ENCODE results near the gene CWC25.
A peak's percentile ranks its signal among the peaks of the same experiment; 100 is the strongest.

CWC25 gene

GRCh38 chr17:38824899-38825761 lies at the start of gene CWC25:
Gene CWC25, minus strand, starts transcription at chr17:38825321. Its CDS starts 138 bp downstream, at chr17:38825183.
- peak; percentile 96 for DNase-seq

- DNase-seq, result no peak
Observed at GRCh38 chr17:38873640-38874380, 48.7 kb upstream of the CWC25 start.

GRCh38 chr17:38872671-38873385 lies 47.7 kb upstream of the CWC25 start:
- no peak for DNase-seq

GRCh38 chr17:38872027-38872511 lies 46.9 kb upstream of the CWC25 start:
- no peak for DNase-seq

- DNase-seq, result peak; percentile 77
Observed at GRCh38 chr17:38871247-38872015, 46.3 kb upstream of the CWC25 start.

- peak; percentile 71 for DNase-seq
Observed at GRCh38 chr17:38870259-38871165, 45.4 kb upstream of the CWC25 start.

- DNase-seq, result peak; percentile 93
Observed at GRCh38 chr17:38869526-38870258, 44.6 kb upstream of the CWC25 start, which contains the start of gene LASP1. Gene LASP1, plus strand, starts transcription at chr17:38870058. Its CDS starts 132 bp downstream, at chr17:38870190.

GRCh38 chr17:38868817-38869525 lies 43.9 kb upstream of the CWC25 start:
- DNase-seq, result peak; percentile 90

- DNase-seq, result peak; percentile 82
Observed at GRCh38 chr17:38867968-38868816, 43.1 kb upstream of the CWC25 start.

GRCh38 chr17:38867179-38867967 lies 42.3 kb upstream of the CWC25 start:
- peak; percentile 82 for DNase-seq

GRCh38 chr17:38864636-38865398 lies 39.7 kb upstream of the CWC25 start:
- peak; percentile 72 for DNase-seq

- DNase-seq, result peak; percentile 68
Observed at GRCh38 chr17:38861399-38861843, 36.3 kb upstream of the CWC25 start.

GRCh38 chr17:38857271-38857670 lies 32.1 kb upstream of the CWC25 start:
- DNase-seq, result no peak

GRCh38 chr17:38855101-38855714 lies 30.1 kb upstream of the CWC25 start:
- peak; percentile 92 for DNase-seq

GRCh38 chr17:38853292-38854219 lies 28.4 kb upstream of the CWC25 start, which contains the start of gene RPL23:
Gene RPL23, minus strand, starts transcription at chr17:38853721. Its CDS starts 11 bp downstream, at chr17:38853710.
- DNase-seq, result peak; percentile 98
